HCT116 (cell line): Measurements from ENCODE around the gene RUNX1. TPM values are rescaled to one million over a fixed set of nuclear protein-coding genes. Genes with fewer than 3 reads are reported as not detected.

Source experiments
- ATAC-seq: fragments of 200-7000 bp; cut with Tn5 transposase; 2 replicates; pipeline ENCODE4 v1.9.1; 2020; ENCODE audit warnings: mild to moderate bottlenecking, moderate library complexity
- BruUV-seq: library from RNA; stranded (reverse); fragments of 400-500 nt; replicated peaks from 2 replicates; lab custom pipeline; 2021; lab: Mats Ljungman, UMichigan
- CTCF ChIA-PET: fragments of 300-600 bp; sonication (Branson Sonifier 250); formaldehyde crosslinking; loops from one replicate; lab custom pipeline; 2021; ENCODE audit warnings: antibody characterized with exemption; lab: Charles Lee
- POLR2A ChIA-PET: fragments of 300-600, 350-600 bp; sonication (Branson Sonifier 250); formaldehyde crosslinking; loops from one replicate; lab custom pipeline; 2021; ENCODE audit warnings: antibody characterized with exemption; lab: Charles Lee
- RAD21 ChIA-PET, 2 experiments: fragments of 300-600 bp; sonication (Branson Sonifier 250); formaldehyde crosslinking; loops; one replicate each; lab custom pipeline; 2023; ENCODE audit warnings: low total read pairs in 2 of 2; ENCODE audit not compliant: uncharacterized antibody in 2 of 2, unreplicated experiment in 2 of 2, low non-redundant PET in 1 of 2; lab: Charles Lee
- DNase-seq: peaks from one replicate; pipeline ENCODE4 v3.0.0-alpha.2; 2010; ENCODE audit warnings: low read depth, low spot score
- H2AFZ ChIP-seq: fragments of 200-600 bp; shearing (Covaris generic), sonication (generic); 2 replicates; pipeline ENCODE4 v1.6.1; 2017; ENCODE audit warnings: low read depth, mixed run types, mixed read lengths, antibody characterized with exemption, low read length; ENCODE audit not compliant: poor library complexity, severe bottlenecking
- H3K27ac ChIP-seq: 2 replicates; pipeline ENCODE4 v1.5.1; 2012; ENCODE audit warnings: low read depth, low read length
- H3K27me3 ChIP-seq: fragments of 200-600 bp; sonication (generic); 2 replicates; pipeline ENCODE4 v1.6.1; 2016; ENCODE audit warnings: mixed run types, low read length, mixed read lengths; ENCODE audit not compliant: insufficient read depth
- H3K36me3 ChIP-seq, 2 experiments: fragments of 200-500 bp in 1 of 2; fragments of 200-600 bp in 1 of 2; sonication (Bioruptor generic) in 1 of 2; sonication (generic) in 1 of 2; 2 replicates each; pipeline versions ENCODE4 v1.5.1 to v1.6.1; 2014 to 2016; ENCODE audit warnings: low read length in 2 of 2, inconsistent platforms in 1 of 2, mixed read lengths in 1 of 2, mixed run types in 1 of 2; ENCODE audit not compliant: insufficient read depth in 2 of 2, control insufficient read depth in 1 of 2
- H3K4me1 ChIP-seq, 2 experiments: fragments of 200-600 bp in 1 of 2; sonication (generic) in 1 of 2; 2 replicates each; pipeline versions ENCODE4 v1.5.1 to v1.6.1; 2012 to 2017; ENCODE audit warnings: low read length in 2 of 2, inconsistent platforms in 1 of 2, mild to moderate bottlenecking in 1 of 2, mixed read lengths in 1 of 2, mixed run types in 1 of 2, moderate library complexity in 1 of 2; ENCODE audit not compliant: insufficient read depth in 2 of 2, control insufficient read depth in 1 of 2
- H3K4me2 ChIP-seq: fragments of 200-600 bp; sonication (generic); 2 replicates; pipeline ENCODE4 v1.6.1; 2017; ENCODE audit warnings: mixed run types, low read length, mixed read lengths
- H3K4me3 ChIP-seq, 2 experiments: fragments of 200-600 bp in 1 of 2; sonication (generic) in 1 of 2; replicated peaks in 1 of 2; 2 replicates each; pipeline ENCODE4 v1.5.1; 2011 to 2016; ENCODE audit warnings: low read length in 2 of 2, control low read depth in 1 of 2, low read depth in 1 of 2, mild to moderate bottlenecking in 1 of 2, mixed read lengths in 1 of 2, mixed run types in 1 of 2
- H3K79me2 ChIP-seq: fragments of 200-600 bp; sonication (generic); 2 replicates; pipeline ENCODE4 v1.6.1; 2017; ENCODE audit warnings: mild to moderate bottlenecking, mixed run types, low read length, moderate library complexity, mixed read lengths; ENCODE audit not compliant: insufficient read depth
- H3K9ac ChIP-seq: fragments of 200-600 bp; sonication (generic); 2 replicates; pipeline ENCODE4 v1.6.1; 2016; ENCODE audit warnings: low read length, mixed read lengths
- H3K9me2 ChIP-seq: fragments of 200-600 bp; sonication (generic), shearing (Covaris generic); 2 replicates; pipeline ENCODE4 v1.6.1; 2017; ENCODE audit warnings: mixed run types, mild to moderate bottlenecking, moderate library complexity; ENCODE audit not compliant: insufficient read depth
- H3K9me3 ChIP-seq, 2 experiments: fragments of 200-500 bp in 1 of 2; fragments of 200-600 bp in 1 of 2; sonication (Bioruptor generic) in 1 of 2; sonication (generic) in 1 of 2; 2 replicates each; pipeline ENCODE4 v1.6.1; 2014 to 2017; ENCODE audit warnings: low read length in 2 of 2, mixed read lengths in 2 of 2, inconsistent platforms in 1 of 2, low read depth in 1 of 2, mild to moderate bottlenecking in 1 of 2, mixed run types in 1 of 2, moderate library complexity in 1 of 2; ENCODE audit not compliant: control insufficient read depth in 1 of 2, insufficient read depth in 1 of 2
- H4K20me1 ChIP-seq: fragments of 200-600 bp; sonication (generic), shearing (Covaris generic); 2 replicates; pipeline ENCODE4 v1.6.1; 2017; ENCODE audit warnings: mixed run types, mild to moderate bottlenecking, moderate library complexity; ENCODE audit not compliant: insufficient read depth
- CEBPB ChIP-seq: IDR thresholded peaks from 2 replicates; pipeline ENCODE4 v1.6.1; 2012; ENCODE audit warnings: low read depth
- EZH2 ChIP-seq: fragments of 200-600 bp; sonication (generic); IDR thresholded peaks from 2 replicates; pipeline ENCODE4 v1.6.1; 2017; ENCODE audit warnings: antibody characterized with exemption, mixed run types
- FOSL1 ChIP-seq: IDR thresholded peaks from 2 replicates; pipeline ENCODE4 v1.6.1; 2012; ENCODE audit warnings: low read depth
- JUND ChIP-seq: IDR thresholded peaks from 2 replicates; pipeline ENCODE4 v1.6.1; 2012
- MAX ChIP-seq: IDR thresholded peaks from 2 replicates; pipeline ENCODE4 v1.6.1; 2012
- POLR2A ChIP-seq: IDR thresholded peaks from 2 replicates; pipeline ENCODE4 v1.7.0; 2011; ENCODE audit warnings: borderline replicate concordance; ENCODE audit not compliant: insufficient read depth, insufficient read length; ENCODE audit errors: extremely low read depth
- YY1 ChIP-seq: IDR thresholded peaks from 2 replicates; pipeline ENCODE4 v1.6.1; 2011; ENCODE audit warnings: low read length, low read depth, moderate library complexity, mild to moderate bottlenecking; ENCODE audit not compliant: insufficient replicate concordance; ENCODE audit errors: extremely low read depth
- ZFX ChIP-seq: fragments of 450-650 bp; IDR thresholded peaks from 2 replicates; pipeline ENCODE4 v1.6.1; 2017
- intact Hi-C: fragments of 100-400 bp; cut with micrococcal nuclease; formaldehyde crosslinking; loops from 2 replicates; pipeline ENCODE4 v1.10.0; 2022
- total RNA-seq: library from RNA; stranded (reverse); gene quantifications from one replicate; pipeline ENCODE4 v1.2.1, GENCODE V29; 2021; ENCODE audit not compliant: unreplicated experiment

Gene RUNX1
- total RNA-seq, 1 experiment from 2014 or later, result 33.5 TPM

GRCh38 chr21:34894401-34894800 lies 154.7 kb downstream of the RUNX1 start:
- RAD21 ChIA-PET, result no interaction called here
- no peak overlapping the region for H2AFZ ChIP-seq
- BruUV-seq, result no TSS peak
- no peaks in the 10 kb centered on the region for H3K79me2 ChIP-seq
- no peaks in the 10 kb centered on the region for H4K20me1 ChIP-seq
- no peak for ATAC-seq
- H3K36me3 ChIP-seq, result no peaks in the 10 kb centered on the region
- no peak overlapping the region for H3K4me3 ChIP-seq
- peaks cover 3 to 5% of the 10 kb centered on the region in 2 experiments; a peak in 3 of 4 replicates for H3K4me1 ChIP-seq
- CTCF ChIA-PET, result no interaction called here
- H3K9me2 ChIP-seq, result no peaks in the 10 kb centered on the region
- TF ChIP-seq FOSL1 (no peak), JUND (no peak)
- POLR2A ChIA-PET, result no interaction called here
- no peak overlapping the region for H3K9ac ChIP-seq
- no peak overlapping the region for H3K4me2 ChIP-seq
- no peaks in the 10 kb centered on the region for H3K9me3 ChIP-seq
- H3K27ac ChIP-seq, result no peak overlapping the region
- DNase-seq, result no peak
- no peaks in the 10 kb centered on the region for H3K27me3 ChIP-seq
- intact Hi-C loops, result no loop called here

- intact Hi-C loops, result no loop called here
- no peak for DNase-seq
- no peaks in the 10 kb centered on the region for H3K27me3 ChIP-seq
- ChIA-PET RAD21 (no interaction called here), POLR2A (no interaction called here), CTCF (interaction anchor here (1.0 to 2.0 kb wide), 4 partner anchors 9 to 1231 kb away, joined by 3 to 6 read pairs (median 3); no protein-coding TSS in a partner anchor)
- BruUV-seq, result no TSS peak
- peaks cover 11% of the 10 kb centered on the region for H3K79me2 ChIP-seq
- H2AFZ ChIP-seq, result no peak overlapping the region
- peaks cover 9 to 18% of the 10 kb centered on the region in 2 experiments; a peak in 3 of 4 replicates for H3K4me1 ChIP-seq
- no peaks in the 10 kb centered on the region for H4K20me1 ChIP-seq
- H3K4me2 ChIP-seq, result no peak overlapping the region
- no peak overlapping the region for H3K4me3 ChIP-seq
- no peak overlapping the region for H3K9ac ChIP-seq
- H3K27ac ChIP-seq, result no peak overlapping the region
- no peak for ATAC-seq
- H3K9me2 ChIP-seq, result no peaks in the 10 kb centered on the region
- no peaks in the 10 kb centered on the region for H3K9me3 ChIP-seq
- H3K36me3 ChIP-seq, result no peaks in the 10 kb centered on the region
- TF ChIP-seq ZFX (no peak), EZH2 (no peak), CEBPB (no peak), POLR2A (no peak), MAX (no peak), YY1 (no peak)
Measured at GRCh38 chr21:34892209-34892608, 156.9 kb downstream of the RUNX1 start.
